NK-92 (cell line): ENCODE data around the gene PFKFB1.

Experiments used
- DNase-seq: peaks from one replicate; lab custom pipeline; 2025; ENCODE audit not compliant: unreplicated experiment; lab: John Stamatoyannopoulos, UW

Gene PFKFB1

GRCh38 chrX:54926978-54927377 lies 67.0 kb downstream of the PFKFB1 start:
- DNase-seq: no peak

GRCh38 chrX:54923376-54923775 lies 70.6 kb downstream of the PFKFB1 start:
- no peak for DNase-seq

GRCh38 chrX:54922547-54922946 lies 71.4 kb downstream of the PFKFB1 start:
- no peak for DNase-seq

GRCh38 chrX:54921427-54922021 lies 72.5 kb downstream of the PFKFB1 start:
- no peak for DNase-seq

GRCh38 chrX:54920610-54921426 lies 73.2 kb downstream of the PFKFB1 start, which contains the start of gene TRO:
Gene TRO, plus strand, starts transcription at chrX:54920824. Its CDS starts 1,423 bp downstream, at chrX:54922247.
- no peak for DNase-seq

GRCh38 chrX:54909941-54910340 lies 84.0 kb downstream of the PFKFB1 start:
- DNase-seq: no peak

- DNase-seq: no peak
Observed at GRCh38 chrX:54894159-54894558, 99.8 kb downstream of the PFKFB1 start.

GRCh38 chrX:54891573-54891972 lies 102.4 kb downstream of the PFKFB1 start:
- DNase-seq: no peak

GRCh38 chrX:54885740-54886139 lies 108.2 kb downstream of the PFKFB1 start:
- no peak for DNase-seq
